Measurements from ENCODE around the gene BACH2.

- TF ChIP-seq CTCF (IDR thresholded peaks at IDR 0.05) (no peak), EP300 (IDR thresholded peaks at IDR 0.05; ENCODE audit: borderline replicate concordance in 1 of 2, low read depth in 1 of 2, low read length in 1 of 2) (no peak), FOXJ3 (CRISPR knock-in tag; IDR thresholded peaks at IDR 0.05) (no peak), MXI1 (IDR thresholded peaks at IDR 0.05; ENCODE audit: low read depth, low read length) (no peak), RAD21 (IDR thresholded peaks at IDR 0.05; ENCODE audit: low read length) (no peak), ELF1 (IDR thresholded peaks at IDR 0.05) (no peak), JUND (IDR thresholded peaks at IDR 0.05) (no peak), FOSL2 (IDR thresholded peaks at IDR 0.05; ENCODE audit: borderline replicate concordance, low read depth) (no peak), POLR2AphosphoS5 (IDR thresholded peaks at IDR 0.05; ENCODE audit: low read depth, low read length) (no peak), SIN3A (IDR thresholded peaks at IDR 0.05; ENCODE audit: borderline replicate concordance, low read depth, low read length) (no peak)
Measured at GRCh38 chr6:89939144-89939543, 357.5 kb downstream of the BACH2 start.

All from SK-N-SH (cell line).